ENCODE data around the gene RABGAP1.

The RABGAP1 gene

GRCh38 chr9:123105490-123105889, 164.7 kb downstream of the RABGAP1 start:
- H3K9me2 ChIP-seq (replicated peaks; ENCODE audit: insufficient read depth, low read length): no peaks in the 10 kb centered on the region
- DNase-seq: no peak
- H3K36me3 ChIP-seq (replicated peaks; ENCODE audit: insufficient read depth, low read length): no peaks in the 10 kb centered on the region
- H3K27ac ChIP-seq (ENCODE audit: low read length): no peak overlapping the region
- peaks cover 8% of the 10 kb centered on the region for H3K79me2 ChIP-seq (ENCODE audit: low read length)
- H3K4me1 ChIP-seq (ENCODE audit: low read length): peaks cover 7% of the 10 kb centered on the region
- no peak overlapping the region for H3K4me2 ChIP-seq (ENCODE audit: low read depth, low read length)
- H3K9ac ChIP-seq (ENCODE audit: low read length): no peak overlapping the region
- no peaks in the 10 kb centered on the region for H4K20me1 ChIP-seq (ENCODE audit: insufficient read depth, low read length)
- no peaks in the 10 kb centered on the region for H3K27me3 ChIP-seq (replicated peaks; ENCODE audit: insufficient read depth, low read length)
- no peak for TF ChIP-seq CTCF (IDR thresholded peaks at IDR 0.05; ENCODE audit: low read length)
- no peak for TF ChIP-seq EZH2phosphoT487 (IDR thresholded peaks at IDR 0.05; ENCODE audit: low read length)
- TF ChIP-seq EZH2 (optimal IDR thresholded peaks at IDR 0.05; ENCODE audit: low read depth, low read length): no peak
- H2AFZ ChIP-seq (ENCODE audit: low read length): no peak overlapping the region
- peaks cover 1% of the 10 kb centered on the region for H3F3A ChIP-seq (ENCODE audit: insufficient read depth, low read length)
- H3K4me3 ChIP-seq (ENCODE audit: low read length): no peak overlapping the region
- H3K9me3 ChIP-seq (replicated peaks; ENCODE audit: insufficient read depth, low read length): no peaks in the 10 kb centered on the region

GRCh38 chr9:123107639-123108285, 166.9 kb downstream of the RABGAP1 start:
- Histone ChIP-seq H3K27ac (ENCODE audit: low read length) (no peak overlapping the region), H3K36me3 (replicated peaks; ENCODE audit: insufficient read depth, low read length) (no peaks in the 10 kb centered on the region)
- TF ChIP-seq EZH2phosphoT487 (IDR thresholded peaks at IDR 0.05; ENCODE audit: low read length): no peak
- no peak for TF ChIP-seq CTCF (IDR thresholded peaks at IDR 0.05; ENCODE audit: low read length)
- no peak for TF ChIP-seq EZH2 (optimal IDR thresholded peaks at IDR 0.05; ENCODE audit: low read depth, low read length)

GRCh38 chr9:123108976-123109375, 168.2 kb downstream of the RABGAP1 start:
- no peaks in the 10 kb centered on the region for H3K9me2 ChIP-seq (replicated peaks; ENCODE audit: insufficient read depth, low read length)
- H3K4me1 ChIP-seq (ENCODE audit: low read length): peaks cover 33% of the 10 kb centered on the region
- H4K20me1 ChIP-seq (ENCODE audit: insufficient read depth, low read length): no peaks in the 10 kb centered on the region
- DNase-seq: no peak
- no peak overlapping the region for H2AFZ ChIP-seq (ENCODE audit: low read length)
- no peak overlapping the region for H3K4me3 ChIP-seq (ENCODE audit: low read length)
- no peaks in the 10 kb centered on the region for H3K36me3 ChIP-seq (replicated peaks; ENCODE audit: insufficient read depth, low read length)
- peaks cover 30% of the 10 kb centered on the region for H3F3A ChIP-seq (ENCODE audit: insufficient read depth, low read length)
- H3K79me2 ChIP-seq (ENCODE audit: low read length): peaks cover 12% of the 10 kb centered on the region
- no peaks in the 10 kb centered on the region for H3K9me3 ChIP-seq (replicated peaks; ENCODE audit: insufficient read depth, low read length)
- no peak overlapping the region for H3K4me2 ChIP-seq (ENCODE audit: low read depth, low read length)
- TF ChIP-seq EZH2phosphoT487 (IDR thresholded peaks at IDR 0.05; ENCODE audit: low read length) (no peak), EZH2 (optimal IDR thresholded peaks at IDR 0.05; ENCODE audit: low read depth, low read length) (no peak), CTCF (IDR thresholded peaks at IDR 0.05; ENCODE audit: low read length) (no peak)
- H3K27me3 ChIP-seq (replicated peaks; ENCODE audit: insufficient read depth, low read length): no peaks in the 10 kb centered on the region
- H3K9ac ChIP-seq (ENCODE audit: low read length): no peak overlapping the region
- H3K27ac ChIP-seq (ENCODE audit: low read length): no peak overlapping the region

More at GRCh38 chr9:123107639-123108285, 166.9 kb downstream of the RABGAP1 start:
- Histone ChIP-seq H3K27me3 (replicated peaks; ENCODE audit: insufficient read depth, low read length) (no peaks in the 10 kb centered on the region), H3K4me2 (ENCODE audit: low read depth, low read length) (no peak overlapping the region), H3K9me2 (replicated peaks; ENCODE audit: insufficient read depth, low read length) (no peaks in the 10 kb centered on the region), H4K20me1 (ENCODE audit: insufficient read depth, low read length) (no peaks in the 10 kb centered on the region), H3K9me3 (replicated peaks; ENCODE audit: insufficient read depth, low read length) (no peaks in the 10 kb centered on the region), H2AFZ (ENCODE audit: low read length) (no peak overlapping the region), H3K79me2 (ENCODE audit: low read length) (peaks cover 12% of the 10 kb centered on the region), H3K4me3 (ENCODE audit: low read length) (no peak overlapping the region), H3K9ac (ENCODE audit: low read length) (no peak overlapping the region), H3K4me1 (ENCODE audit: low read length) (peaks cover 26% of the 10 kb centered on the region), H3F3A (ENCODE audit: insufficient read depth, low read length) (peaks cover 22% of the 10 kb centered on the region)
- no peak for DNase-seq
